Measurements from ENCODE around the gene PLEKHS1. TPM values are rescaled to one million over a fixed set of nuclear protein-coding genes. Genes with fewer than 3 reads are reported as not detected.
"Not testable (repeated sequence)": the region's sequence is repeated elsewhere in the genome, so short reads cannot be mapped to it uniquely, and the experiment has no call there.

PLEKHS1 gene
- total and polyA plus RNA-seq, 9 donors = 0.02 to 2.2 (median 0.05) TPM; not detected in 2

- H3K27me3 ChIP-seq (ENCODE audit: control insufficient read depth, insufficient read depth, low read length) = no peaks in the 10 kb centered on the region
- 100% methylated on average over 1 of the region's 12 CpGs for WGBS (ENCODE audit: insufficient coverage)
- DNase-seq = no peak
- peaks cover 9% of the 10 kb centered on the region for H3K4me1 ChIP-seq (ENCODE audit: control insufficient read depth, insufficient read depth, low read length)
- no peak overlapping the region for H3K4me3 ChIP-seq (ENCODE audit: low read length)
- no peak overlapping the region for H3K27ac ChIP-seq (ENCODE audit: low read length)
- H3K36me3 ChIP-seq (ENCODE audit: control insufficient read depth, insufficient read depth, low read length) = no peaks in the 10 kb centered on the region
- H3K9me3 ChIP-seq (replicated peaks; ENCODE audit: control insufficient read depth, low read depth, low read length) = no peaks in the 10 kb centered on the region
These were observed 5.6 kb downstream of the PLEKHS1 start for GRCh38 chr10:113756940-113757543.

GRCh38 chr10:113762083-113762482 lies 10.6 kb downstream of the PLEKHS1 start:
- Histone ChIP-seq H3K27me3 (ENCODE audit: control insufficient read depth, insufficient read depth, low read length) (no peaks in the 10 kb centered on the region), H3K9me3 (replicated peaks; ENCODE audit: control insufficient read depth, low read depth, low read length) (no peaks in the 10 kb centered on the region), H3K4me1 (ENCODE audit: control insufficient read depth, insufficient read depth, low read length) (no peaks in the 10 kb centered on the region), H3K4me3 (ENCODE audit: low read length) (no peak overlapping the region), H3K27ac (ENCODE audit: low read length) (no peak overlapping the region), H3K36me3 (ENCODE audit: control insufficient read depth, insufficient read depth, low read length) (no peaks in the 10 kb centered on the region)
- DNase-seq = no peak
- no CpG with 5 or more reads among the region's 1 CpG for WGBS (ENCODE audit: insufficient coverage)

GRCh38 chr10:113764582-113764981 lies 13.1 kb downstream of the PLEKHS1 start:
- no CpG with 5 or more reads among the region's 1 CpG for WGBS (ENCODE audit: insufficient coverage)
- no peak for DNase-seq

GRCh38 chr10:113765910-113766309 lies 14.4 kb downstream of the PLEKHS1 start:
- no peak for DNase-seq
- no peak overlapping the region for H3K4me3 ChIP-seq (ENCODE audit: low read length)
- H3K4me1 ChIP-seq (ENCODE audit: control insufficient read depth, insufficient read depth, low read length) = no peaks in the 10 kb centered on the region
- no peak overlapping the region for H3K27ac ChIP-seq (ENCODE audit: low read length)
- peaks cover 4% of the 10 kb centered on the region for H3K27me3 ChIP-seq (ENCODE audit: control insufficient read depth, insufficient read depth, low read length)
- H3K36me3 ChIP-seq (ENCODE audit: control insufficient read depth, insufficient read depth, low read length) = no peaks in the 10 kb centered on the region
- WGBS (ENCODE audit: insufficient coverage) = no CpG with 5 or more reads among the region's 3 CpGs
- no peaks in the 10 kb centered on the region for H3K9me3 ChIP-seq (replicated peaks; ENCODE audit: control insufficient read depth, low read depth, low read length)

More at GRCh38 chr10:113764582-113764981, 13.1 kb downstream of the PLEKHS1 start:
- no peaks in the 10 kb centered on the region for H3K36me3 ChIP-seq (ENCODE audit: control insufficient read depth, insufficient read depth, low read length)
- no peaks in the 10 kb centered on the region for H3K9me3 ChIP-seq (replicated peaks; ENCODE audit: control insufficient read depth, low read depth, low read length)
- peaks cover 2% of the 10 kb centered on the region for H3K27me3 ChIP-seq (ENCODE audit: control insufficient read depth, insufficient read depth, low read length)
- no peak overlapping the region for H3K27ac ChIP-seq (ENCODE audit: low read length)
- no peaks in the 10 kb centered on the region for H3K4me1 ChIP-seq (ENCODE audit: control insufficient read depth, insufficient read depth, low read length)
- H3K4me3 ChIP-seq (ENCODE audit: low read length) = no peak overlapping the region

- no peaks in the 10 kb centered on the region for H3K9me3 ChIP-seq (replicated peaks; ENCODE audit: control insufficient read depth, low read depth, low read length)
- H3K4me1 ChIP-seq (ENCODE audit: control insufficient read depth, insufficient read depth, low read length) = no peaks in the 10 kb centered on the region
- DNase-seq = no peak
- no CpG with 5 or more reads among the region's 2 CpGs for WGBS (ENCODE audit: insufficient coverage)
- H3K27ac ChIP-seq (ENCODE audit: low read length) = no peak overlapping the region
- no peaks in the 10 kb centered on the region for H3K36me3 ChIP-seq (ENCODE audit: control insufficient read depth, insufficient read depth, low read length)
- peaks cover 4% of the 10 kb centered on the region for H3K27me3 ChIP-seq (ENCODE audit: control insufficient read depth, insufficient read depth, low read length)
- H3K4me3 ChIP-seq (ENCODE audit: low read length) = no peak overlapping the region
These were observed 15.7 kb downstream of the PLEKHS1 start for GRCh38 chr10:113767222-113767621.

GRCh38 chr10:113770346-113770745 lies 18.9 kb downstream of the PLEKHS1 start:
- H3K9me3 ChIP-seq (replicated peaks; ENCODE audit: control insufficient read depth, low read depth, low read length) = no peaks in the 10 kb centered on the region
- DNase-seq = no peak
- H3K4me3 ChIP-seq (ENCODE audit: low read length) = no peak overlapping the region
- no peaks in the 10 kb centered on the region for H3K36me3 ChIP-seq (ENCODE audit: control insufficient read depth, insufficient read depth, low read length)
- H3K4me1 ChIP-seq (ENCODE audit: control insufficient read depth, insufficient read depth, low read length) = no peaks in the 10 kb centered on the region
- H3K27ac ChIP-seq (ENCODE audit: low read length) = no peak overlapping the region
- WGBS (ENCODE audit: insufficient coverage) = 100% methylated on average over 2 of the region's 4 CpGs
- peaks cover 4% of the 10 kb centered on the region for H3K27me3 ChIP-seq (ENCODE audit: control insufficient read depth, insufficient read depth, low read length)

GRCh38 chr10:113771131-113771530 lies 19.6 kb downstream of the PLEKHS1 start:
- not testable (repeated sequence) for H3K9me3 ChIP-seq (replicated peaks; ENCODE audit: control insufficient read depth, low read depth, low read length); H3K4me3 ChIP-seq (ENCODE audit: low read length); H3K27me3 ChIP-seq (ENCODE audit: control insufficient read depth, insufficient read depth, low read length); DNase-seq; H3K27ac ChIP-seq (ENCODE audit: low read length); H3K4me1 ChIP-seq (ENCODE audit: control insufficient read depth, insufficient read depth, low read length); H3K36me3 ChIP-seq (ENCODE audit: control insufficient read depth, insufficient read depth, low read length)
- 93% methylated on average over 1 of the region's 3 CpGs for WGBS (ENCODE audit: insufficient coverage)

- Histone ChIP-seq H3K4me1 (ENCODE audit: control insufficient read depth, insufficient read depth, low read length) (no peaks in the 10 kb centered on the region), H3K9me3 (replicated peaks; ENCODE audit: control insufficient read depth, low read depth, low read length) (no peaks in the 10 kb centered on the region), H3K27ac (ENCODE audit: low read length) (no peak overlapping the region), H3K4me3 (ENCODE audit: low read length) (no peak overlapping the region), H3K36me3 (ENCODE audit: control insufficient read depth, insufficient read depth, low read length) (no peaks in the 10 kb centered on the region), H3K27me3 (ENCODE audit: control insufficient read depth, insufficient read depth, low read length) (no peaks in the 10 kb centered on the region)
- WGBS (ENCODE audit: insufficient coverage) = 43% methylated on average over 2 of the region's 4 CpGs
- no peak for DNase-seq
These were observed 24.3 kb downstream of the PLEKHS1 start for GRCh38 chr10:113775686-113776294.

- Histone ChIP-seq H3K27ac (ENCODE audit: low read length) (no peak overlapping the region), H3K4me3 (ENCODE audit: low read length) (no peak overlapping the region), H3K36me3 (ENCODE audit: control insufficient read depth, insufficient read depth, low read length) (no peaks in the 10 kb centered on the region), H3K4me1 (ENCODE audit: control insufficient read depth, insufficient read depth, low read length) (no peaks in the 10 kb centered on the region), H3K27me3 (ENCODE audit: control insufficient read depth, insufficient read depth, low read length) (no peaks in the 10 kb centered on the region), H3K9me3 (replicated peaks; ENCODE audit: control insufficient read depth, low read depth, low read length) (no peaks in the 10 kb centered on the region)
- WGBS (ENCODE audit: insufficient coverage) = no CpG with 5 or more reads among the region's 1 CpG
- DNase-seq = no peak
These were observed 25.1 kb downstream of the PLEKHS1 start for GRCh38 chr10:113776553-113776952.

GRCh38 chr10:113780681-113781250 lies 29.3 kb downstream of the PLEKHS1 start:
- H3K9me3 ChIP-seq (replicated peaks; ENCODE audit: control insufficient read depth, low read depth, low read length) = no peaks in the 10 kb centered on the region
- H3K27ac ChIP-seq (ENCODE audit: low read length) = no peak overlapping the region
- peaks cover 4% of the 10 kb centered on the region for H3K27me3 ChIP-seq (ENCODE audit: control insufficient read depth, insufficient read depth, low read length)
- WGBS (ENCODE audit: insufficient coverage) = 100% methylated on average over 2 of the region's 3 CpGs
- H3K36me3 ChIP-seq (ENCODE audit: control insufficient read depth, insufficient read depth, low read length) = no peaks in the 10 kb centered on the region
- no peak overlapping the region for H3K4me3 ChIP-seq (ENCODE audit: low read length)
- DNase-seq = no peak
- H3K4me1 ChIP-seq (ENCODE audit: control insufficient read depth, insufficient read depth, low read length) = no peaks in the 10 kb centered on the region
